HG03108 (cell line): ENCODE results near the gene MYL4.
"Not testable (repeated sequence)": the region's sequence is repeated elsewhere in the genome, so short reads cannot be mapped to it uniquely, and the experiment has no call there.

Experiments used
- ATAC-seq: cut with Tn5 transposase; IDR thresholded peaks from one replicate; pipeline ENCODE4 v1.9.1; 2021; ENCODE audit warnings: moderate library complexity; ENCODE audit not compliant: unreplicated experiment

The MYL4 gene

DNA sequence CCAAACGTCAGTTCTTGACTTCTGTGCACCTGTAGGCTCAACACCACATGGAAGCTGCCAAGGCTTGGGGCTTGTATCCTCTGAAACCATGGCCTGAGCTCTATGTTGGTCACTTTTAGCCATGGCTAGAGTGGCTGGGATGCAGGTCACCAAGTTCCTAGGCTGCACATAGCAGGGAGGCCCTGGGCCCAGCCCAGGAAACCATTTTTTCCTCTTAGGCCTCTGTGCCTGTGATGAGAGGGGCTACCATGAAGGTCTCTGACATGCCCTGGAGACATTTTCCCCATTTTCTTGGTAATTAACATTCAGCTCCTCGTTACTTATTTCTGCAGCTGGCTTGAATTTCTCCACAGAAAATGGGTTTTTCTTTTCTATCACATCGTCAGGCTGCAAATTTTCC is 59.8 kb downstream of the MYL4 start:
- ATAC-seq: not testable (repeated sequence)

DNA sequence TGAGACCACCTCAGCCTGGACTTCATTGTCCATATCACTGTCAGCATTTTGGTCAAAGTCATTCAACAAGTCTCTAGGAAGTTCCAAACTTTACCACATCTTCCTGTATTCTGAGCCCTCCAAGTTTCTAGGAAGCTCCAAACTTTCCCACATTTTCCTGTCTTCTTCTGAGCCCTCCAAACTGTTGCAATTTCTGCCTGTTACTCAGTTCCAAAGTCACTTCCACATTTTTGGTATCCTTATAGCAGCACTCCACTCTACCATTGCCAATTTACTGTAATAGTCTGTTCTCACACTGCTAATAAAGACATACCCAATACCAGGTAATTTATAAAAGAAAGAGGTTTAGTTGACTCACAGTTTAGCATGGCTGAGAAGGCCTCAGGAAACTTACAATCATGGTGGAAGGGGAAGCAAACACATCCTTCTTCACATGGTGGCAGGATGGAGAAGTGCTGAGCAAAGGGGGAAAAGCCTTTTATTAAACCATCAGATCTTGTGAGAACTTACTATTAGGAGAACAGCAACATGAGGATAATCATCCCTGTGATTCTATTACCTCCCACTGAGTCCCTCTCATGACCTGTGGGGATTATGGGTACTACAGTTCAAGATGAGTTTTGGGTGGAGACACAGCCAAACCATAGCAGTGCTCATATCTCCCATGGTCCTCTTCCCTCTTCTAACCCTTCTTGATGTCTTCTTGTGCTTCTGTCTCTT is 60.6 kb downstream of the MYL4 start:
- not testable (repeated sequence) for ATAC-seq

- no peak for ATAC-seq
These were observed 62.0 kb downstream of the MYL4 start for GRCh38 chr17:47270946-47271705.

DNA sequence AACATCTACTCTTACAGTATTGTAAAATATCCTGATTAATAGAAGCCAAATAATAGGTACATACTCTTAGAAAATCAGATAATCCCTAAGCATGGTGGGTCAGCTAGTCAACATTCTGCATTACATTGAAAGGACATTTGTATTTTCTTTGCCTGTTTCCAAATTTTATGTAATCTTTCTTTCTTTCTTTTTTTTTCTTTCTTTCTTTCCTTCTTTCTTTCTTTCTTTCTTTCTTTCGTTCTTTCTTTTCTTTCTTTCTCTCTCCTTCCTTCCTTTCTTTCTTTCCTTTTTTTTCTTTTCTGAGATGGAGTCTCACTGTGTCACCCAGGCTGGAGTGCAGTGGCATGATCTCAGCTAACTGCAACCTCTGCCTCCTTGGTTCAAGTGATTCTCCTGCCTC is 63.3 kb downstream of the MYL4 start:
- no peak for ATAC-seq

- ATAC-seq: no peak
These were observed 64.1 kb downstream of the MYL4 start for GRCh38 chr17:47273245-47273644.
